ENCODE measurements around the gene CNTFR.

- no peak for TF ChIP-seq RAD51 (IDR thresholded peaks at IDR 0.05)
- no peak for TF ChIP-seq EP300 (IDR thresholded peaks at IDR 0.05; ENCODE audit: borderline replicate concordance in 1 of 2, control insufficient read depth in 1 of 2, low read depth in 2 of 2, low read length in 2 of 2)
- TF ChIP-seq NR2C2 (IDR thresholded peaks at IDR 0.05; ENCODE audit: borderline replicate concordance, control insufficient read depth, insufficient read length, low read depth): no peak
- TF ChIP-seq CTCF (IDR thresholded peaks at IDR 0.05 in 2 of 3, conservative IDR thresholded peaks at IDR 0.05 in 1 of 3; ENCODE audit: control insufficient read depth in 2 of 3, extremely low read depth in 1 of 3, insufficient read depth in 1 of 3, low read depth in 3 of 3, low read length in 3 of 3): no peak
- TF ChIP-seq EGR1 (IDR thresholded peaks at IDR 0.05; ENCODE audit: borderline replicate concordance in 1 of 2, low read depth in 2 of 2, low read length in 2 of 2): no peak
- no peak for TF ChIP-seq MTA3 (IDR thresholded peaks at IDR 0.05; ENCODE audit: borderline replicate concordance, low read length)
- TF ChIP-seq ETV6 (conservative IDR thresholded peaks at IDR 0.05 in 1 of 2, IDR thresholded peaks at IDR 0.05 in 1 of 2; ENCODE audit: borderline replicate concordance in 1 of 2, low read depth in 1 of 2): no peak
- TF ChIP-seq ZNF687 (IDR thresholded peaks at IDR 0.05): no peak
- TF ChIP-seq RAD21 (IDR thresholded peaks at IDR 0.05; ENCODE audit: insufficient read depth, low read depth, low read length): no peak
- TF ChIP-seq POLR2A (IDR thresholded peaks at IDR 0.05; ENCODE audit: low read depth, low read length): no peak
Measured at GRCh38 chr9:34521406-34522045, 68.0 kb downstream of the CNTFR start.
